Measurements from ENCODE around the gene IRAK1.
A peak's percentile ranks its signal among the peaks of the same experiment; 100 is the strongest.
"Not testable (repeated sequence)": the region's sequence is repeated elsewhere in the genome, so short reads cannot be mapped to it uniquely, and the experiment has no call there.

Gene IRAK1

DNA sequence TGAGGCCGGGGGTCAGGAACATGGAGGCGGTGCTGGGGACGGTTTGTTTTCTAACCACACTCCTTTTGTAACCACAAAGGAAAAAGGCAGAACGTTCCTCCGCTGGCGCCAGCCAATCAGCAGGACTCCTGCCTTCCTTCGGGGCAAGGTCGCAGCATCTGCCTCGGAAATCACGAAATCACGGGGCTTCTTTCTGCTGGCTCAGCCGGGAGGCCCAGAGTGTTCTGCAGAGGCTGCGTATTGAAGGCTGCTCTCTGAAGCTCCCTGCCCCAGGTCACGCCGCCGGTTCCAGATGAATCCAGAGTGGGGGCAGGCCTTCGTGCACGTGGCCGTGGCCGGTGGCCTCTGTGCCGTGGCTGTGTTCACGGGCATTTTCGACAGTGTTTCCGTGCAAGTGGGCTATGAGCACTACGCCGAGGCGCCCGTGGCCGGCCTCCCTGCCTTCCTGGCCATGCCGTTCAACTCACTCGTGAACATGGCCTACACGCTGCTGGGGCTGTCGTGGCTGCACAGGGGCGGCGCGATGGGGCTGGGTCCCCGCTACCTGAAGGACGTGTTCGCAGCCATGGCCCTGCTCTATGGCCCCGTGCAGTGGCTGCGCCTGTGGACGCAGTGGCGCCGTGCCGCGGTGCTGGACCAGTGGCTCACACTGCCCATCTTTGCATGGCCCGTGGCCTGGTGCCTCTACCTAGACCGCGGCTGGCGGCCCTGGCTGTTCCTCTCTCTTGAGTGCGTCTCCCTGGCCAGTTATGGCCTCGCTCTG is 37.8 kb downstream of the IRAK1 start:
- H3K9me3 ChIP-seq (ENCODE audit: insufficient read depth, low read length) = no peaks in the 10 kb centered on the region
- no peak overlapping the region for H3K4me3 ChIP-seq (ENCODE audit: insufficient read length, low read depth)
- no peaks in the 10 kb centered on the region for H3K36me3 ChIP-seq (ENCODE audit: insufficient read depth, insufficient read length, low read length)
- H3K27me3 ChIP-seq (ENCODE audit: insufficient read depth, insufficient read length) = no peaks in the 10 kb centered on the region
- no peak for DNase-seq (ENCODE audit: low read depth, low spot score)
- no peaks in the 10 kb centered on the region for H3K4me1 ChIP-seq (ENCODE audit: insufficient read depth, insufficient read length)
- no peak overlapping the region for H3K9ac ChIP-seq (ENCODE audit: insufficient read length, low read depth)
- TF ChIP-seq YY1 (IDR thresholded peaks at IDR 0.05; ENCODE audit: insufficient read depth, insufficient read length) (no peak), ZNF274 (IDR thresholded peaks at IDR 0.05; ENCODE audit: low read depth, low read length) (no peak), SUZ12 (IDR thresholded peaks at IDR 0.05; ENCODE audit: extremely low read depth, insufficient read depth, insufficient read length) (no peak)

DNA sequence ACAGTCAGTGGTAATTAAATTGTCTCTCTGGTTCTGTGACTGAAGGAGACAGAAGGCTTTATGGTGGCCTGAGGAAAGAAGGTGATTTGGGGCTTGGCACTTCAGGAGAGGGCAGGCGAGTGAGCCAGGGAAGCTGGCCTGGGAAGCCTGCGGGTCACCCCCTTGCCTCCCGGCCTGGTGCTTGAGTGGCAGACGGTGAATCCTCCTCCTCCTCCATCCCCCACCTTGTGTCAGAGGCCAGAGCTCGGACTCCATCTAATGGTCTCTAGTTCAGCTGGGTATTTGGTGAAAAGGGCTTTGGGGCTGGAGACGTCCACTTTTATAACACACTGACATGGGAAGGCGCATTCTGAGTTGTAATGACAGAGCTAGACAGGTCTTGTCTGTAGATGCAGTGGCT is 38.5 kb downstream of the IRAK1 start:
- Histone ChIP-seq H3K36me3 (ENCODE audit: insufficient read depth, insufficient read length, low read length) (no peaks in the 10 kb centered on the region), H3K9me3 (ENCODE audit: insufficient read depth, low read length) (no peaks in the 10 kb centered on the region), H3K4me3 (ENCODE audit: insufficient read length, low read depth) (no peak overlapping the region), H3K4me1 (ENCODE audit: insufficient read depth, insufficient read length) (no peaks in the 10 kb centered on the region), H3K27me3 (ENCODE audit: insufficient read depth, insufficient read length) (no peaks in the 10 kb centered on the region), H3K9ac (ENCODE audit: insufficient read length, low read depth) (no peak overlapping the region)
- DNase-seq (ENCODE audit: low read depth, low spot score) = no peak
- TF ChIP-seq ZNF274 (IDR thresholded peaks at IDR 0.05; ENCODE audit: low read depth, low read length) (no peak), YY1 (IDR thresholded peaks at IDR 0.05; ENCODE audit: insufficient read depth, insufficient read length) (no peak), SUZ12 (IDR thresholded peaks at IDR 0.05; ENCODE audit: extremely low read depth, insufficient read depth, insufficient read length) (no peak)

DNA sequence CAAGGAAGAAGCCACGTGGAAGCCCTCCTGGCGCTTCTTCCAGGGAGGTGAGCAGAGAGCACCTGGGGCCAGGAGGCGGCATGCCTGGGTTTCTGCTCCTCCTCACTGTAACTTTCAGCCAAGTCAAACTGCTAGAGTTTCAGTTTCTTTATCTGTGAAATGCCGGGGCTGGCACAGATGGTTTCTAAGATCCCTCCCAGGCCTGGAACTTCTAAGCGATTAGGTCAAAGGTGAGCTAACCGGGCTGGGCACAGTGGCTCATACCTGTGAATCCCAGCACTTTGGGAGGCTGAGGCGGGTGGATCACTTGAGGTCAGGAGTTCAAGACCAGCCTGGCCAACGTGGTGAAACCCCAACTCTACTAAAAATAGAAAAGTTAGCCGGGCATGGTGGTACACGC is 39.3 kb downstream of the IRAK1 start:
- not testable (repeated sequence) for H3K27me3 ChIP-seq (ENCODE audit: insufficient read depth, insufficient read length); DNase-seq (ENCODE audit: low read depth, low spot score); H3K4me1 ChIP-seq (ENCODE audit: insufficient read depth, insufficient read length); H3K36me3 ChIP-seq (ENCODE audit: insufficient read depth, insufficient read length, low read length); H3K9ac ChIP-seq (ENCODE audit: insufficient read length, low read depth); H3K9me3 ChIP-seq (ENCODE audit: insufficient read depth, low read length); H3K4me3 ChIP-seq (ENCODE audit: insufficient read length, low read depth)

DNA sequence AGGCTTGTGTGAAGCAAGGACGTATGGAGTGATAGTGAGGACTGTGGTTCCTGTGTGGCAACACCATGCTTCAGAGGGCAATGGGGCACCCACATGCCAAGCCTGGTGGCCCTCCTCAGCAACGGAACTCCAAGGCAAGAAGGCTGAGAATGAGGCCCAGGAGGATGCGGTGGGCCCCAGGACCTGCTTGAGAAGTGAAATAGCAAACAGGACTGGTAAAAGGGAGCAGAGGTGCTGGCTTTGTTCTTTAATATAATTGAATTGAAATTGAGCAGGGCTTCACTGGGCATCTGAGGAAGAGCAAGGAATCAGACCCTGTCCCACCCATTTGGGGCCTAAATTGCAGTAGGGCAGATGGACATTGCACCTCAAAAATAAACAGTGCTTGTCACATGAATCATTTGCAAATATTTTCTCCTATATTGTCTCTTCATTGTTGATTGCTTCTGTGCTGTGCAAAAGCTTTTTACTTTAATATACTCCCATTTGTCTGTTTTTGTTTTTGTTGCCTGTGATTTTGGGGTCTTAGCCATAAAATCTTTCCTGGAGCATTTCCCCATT is 44.9 kb downstream of the IRAK1 start:
- no peaks in the 10 kb centered on the region for H3K27me3 ChIP-seq (ENCODE audit: insufficient read depth, insufficient read length)
- TF ChIP-seq SUZ12 (IDR thresholded peaks at IDR 0.05; ENCODE audit: extremely low read depth, insufficient read depth, insufficient read length) (no peak), YY1 (IDR thresholded peaks at IDR 0.05; ENCODE audit: insufficient read depth, insufficient read length) (no peak), ZNF274 (IDR thresholded peaks at IDR 0.05; ENCODE audit: low read depth, low read length) (no peak)
- no peaks in the 10 kb centered on the region for H3K9me3 ChIP-seq (ENCODE audit: insufficient read depth, low read length)
- no peak overlapping the region for H3K9ac ChIP-seq (ENCODE audit: insufficient read length, low read depth)
- H3K36me3 ChIP-seq (ENCODE audit: insufficient read depth, insufficient read length, low read length) = peaks cover 4% of the 10 kb centered on the region
- DNase-seq (ENCODE audit: low read depth, low spot score) = no peak
- peaks cover 2% of the 10 kb centered on the region for H3K4me1 ChIP-seq (ENCODE audit: insufficient read depth, insufficient read length)
- no peak overlapping the region for H3K4me3 ChIP-seq (ENCODE audit: insufficient read length, low read depth)

DNA sequence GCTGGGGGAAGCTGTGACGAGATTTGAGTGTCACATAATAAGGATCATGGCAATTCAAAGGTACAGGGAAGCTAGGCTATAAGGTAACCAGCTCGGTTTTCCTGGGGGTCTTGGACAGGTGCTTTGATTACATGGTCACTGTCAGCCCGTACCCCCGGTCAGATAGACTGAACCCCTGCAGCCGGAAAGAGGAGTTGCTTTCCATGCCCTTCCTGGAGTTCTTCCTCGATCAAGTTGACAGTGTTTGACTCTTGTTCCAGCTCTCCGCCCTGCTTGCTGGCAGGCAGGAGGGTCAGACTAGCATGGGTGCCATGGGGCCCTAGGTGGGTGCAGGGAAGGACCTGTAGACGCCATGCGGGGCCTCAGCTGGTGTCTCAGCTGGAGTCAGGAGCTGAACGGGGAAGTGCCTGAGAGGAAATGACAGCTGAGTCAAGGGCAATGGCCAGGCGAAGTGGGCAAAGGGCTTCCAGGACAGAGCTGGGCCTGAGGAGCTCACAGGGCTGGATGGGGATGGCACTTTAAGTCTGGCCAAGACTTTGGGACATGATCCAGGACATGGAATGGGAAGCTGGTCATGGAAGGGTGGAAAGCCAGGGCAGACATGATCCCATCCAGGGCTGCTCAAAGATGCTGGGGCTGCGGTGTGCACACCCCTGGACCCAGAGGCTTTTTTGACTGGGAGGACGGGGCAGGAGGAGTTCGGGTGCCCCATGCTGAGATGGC is 45.5 kb downstream of the IRAK1 start:
- Histone ChIP-seq H3K4me3 (ENCODE audit: insufficient read length, low read depth) (no peak overlapping the region), H3K4me1 (ENCODE audit: insufficient read depth, insufficient read length) (peaks cover 2% of the 10 kb centered on the region)
- no peak for DNase-seq (ENCODE audit: low read depth, low spot score)

DNA sequence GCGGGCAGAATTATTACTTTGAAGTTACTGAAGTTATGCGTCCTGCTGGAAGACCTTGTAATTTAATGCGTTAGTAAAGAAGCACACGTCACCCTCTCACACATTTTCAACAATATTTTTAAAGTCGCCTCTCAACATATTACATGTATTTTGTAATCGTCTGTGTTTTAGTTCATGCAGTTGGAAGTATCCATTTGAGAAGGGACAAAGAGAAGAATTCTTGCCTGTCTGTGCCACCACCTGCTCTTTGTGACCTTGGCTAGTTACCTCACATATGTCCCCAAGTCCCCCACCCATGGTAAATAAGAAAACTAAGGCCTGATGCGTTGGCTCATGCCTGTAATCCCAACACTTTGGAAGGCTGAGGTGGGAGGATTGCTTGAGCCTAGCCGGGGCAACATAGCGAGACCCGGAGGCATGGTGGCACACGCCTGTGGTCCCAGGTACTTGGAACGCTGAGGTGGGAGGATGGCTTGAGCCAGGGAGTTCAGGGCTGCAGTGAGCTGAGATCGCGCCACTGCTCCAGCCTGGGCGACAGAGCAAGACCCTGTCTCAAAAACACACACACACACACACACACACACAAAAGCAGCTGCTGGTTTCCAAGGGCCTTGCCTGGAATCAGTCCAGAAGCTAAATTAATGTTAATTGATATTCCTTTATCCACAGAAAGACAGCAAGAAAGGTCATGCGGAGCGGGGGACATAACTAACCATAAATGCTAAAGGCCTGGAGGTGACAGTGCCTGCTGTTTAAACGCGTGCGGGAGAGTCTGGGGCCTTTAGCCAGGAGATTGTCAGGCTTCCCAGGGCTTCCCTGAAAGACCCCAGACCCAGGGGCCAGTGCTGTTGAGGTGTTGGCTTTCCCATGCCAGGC is 46.3 kb downstream of the IRAK1 start:
- DNase-seq (ENCODE audit: low read depth, low spot score) = no peak
- H3K27me3 ChIP-seq (ENCODE audit: insufficient read depth, insufficient read length) = no peaks in the 10 kb centered on the region
- no peak for TF ChIP-seq YY1 (IDR thresholded peaks at IDR 0.05; ENCODE audit: insufficient read depth, insufficient read length)
- no peak for TF ChIP-seq ZNF274 (IDR thresholded peaks at IDR 0.05; ENCODE audit: low read depth, low read length)
- no peak for TF ChIP-seq SUZ12 (IDR thresholded peaks at IDR 0.05; ENCODE audit: extremely low read depth, insufficient read depth, insufficient read length)
- H3K9ac ChIP-seq (ENCODE audit: insufficient read length, low read depth) = peak overlapping the region; percentile 81
- H3K36me3 ChIP-seq (ENCODE audit: insufficient read depth, insufficient read length, low read length) = peaks cover 18% of the 10 kb centered on the region
- no peaks in the 10 kb centered on the region for H3K9me3 ChIP-seq (ENCODE audit: insufficient read depth, low read length)
- peaks cover 2% of the 10 kb centered on the region for H3K4me1 ChIP-seq (ENCODE audit: insufficient read depth, insufficient read length)
- H3K4me3 ChIP-seq (ENCODE audit: insufficient read length, low read depth) = peak overlapping the region; percentile 45

More for the DNA sequence above, 45.5 kb downstream of the IRAK1 start:
- no peak for TF ChIP-seq YY1 (IDR thresholded peaks at IDR 0.05; ENCODE audit: insufficient read depth, insufficient read length)
- Histone ChIP-seq H3K36me3 (ENCODE audit: insufficient read depth, insufficient read length, low read length) (peaks cover 10% of the 10 kb centered on the region), H3K9ac (ENCODE audit: insufficient read length, low read depth) (peak overlapping the region; percentile 81), H3K27me3 (ENCODE audit: insufficient read depth, insufficient read length) (no peaks in the 10 kb centered on the region), H3K9me3 (ENCODE audit: insufficient read depth, low read length) (no peaks in the 10 kb centered on the region)
